Retinal pigment epithelial cell (primary cell): ENCODE results near the gene PLEKHO2.

Experiments
- DNase-seq: peaks from one replicate; pipeline ENCODE4 v3.0.0-alpha.2; 2010; ENCODE audit warnings: low read depth
- H3K4me3 ChIP-seq: 2 replicates; pipeline ENCODE4 v1.5.1; 2011; ENCODE audit warnings: mild to moderate bottlenecking, low read length, control low read depth, moderate library complexity
- TF ChIP-seq, protein P1 (sequence below): conservative IDR thresholded peaks from 2 replicates; pipeline ENCODE4 v1.5.1; 2011; ENCODE audit warnings: low read depth, low read length, control low read depth, inconsistent platforms

Gene PLEKHO2

DNA sequence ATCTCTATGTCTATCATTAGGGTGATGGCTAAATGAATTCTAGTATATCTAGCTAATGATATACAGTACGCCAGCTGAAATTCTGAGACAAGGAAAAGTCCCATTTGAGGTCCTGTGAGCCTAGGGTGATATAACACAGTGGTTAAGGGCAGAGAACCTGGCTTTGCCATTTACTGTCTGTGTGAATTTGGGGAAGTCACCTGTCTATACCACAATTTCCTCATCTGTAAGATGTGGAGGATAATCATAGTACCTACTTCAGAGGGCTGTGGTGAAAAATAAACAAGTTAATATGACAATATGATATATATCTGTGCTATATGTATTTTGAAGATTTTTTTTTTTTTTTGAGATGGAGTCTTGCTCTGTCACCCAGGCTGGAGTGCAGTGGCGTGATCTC, 60.2 kb downstream of the PLEKHO2 start:
- no peak for DNase-seq
- TF ChIP-seq, protein P1, sequence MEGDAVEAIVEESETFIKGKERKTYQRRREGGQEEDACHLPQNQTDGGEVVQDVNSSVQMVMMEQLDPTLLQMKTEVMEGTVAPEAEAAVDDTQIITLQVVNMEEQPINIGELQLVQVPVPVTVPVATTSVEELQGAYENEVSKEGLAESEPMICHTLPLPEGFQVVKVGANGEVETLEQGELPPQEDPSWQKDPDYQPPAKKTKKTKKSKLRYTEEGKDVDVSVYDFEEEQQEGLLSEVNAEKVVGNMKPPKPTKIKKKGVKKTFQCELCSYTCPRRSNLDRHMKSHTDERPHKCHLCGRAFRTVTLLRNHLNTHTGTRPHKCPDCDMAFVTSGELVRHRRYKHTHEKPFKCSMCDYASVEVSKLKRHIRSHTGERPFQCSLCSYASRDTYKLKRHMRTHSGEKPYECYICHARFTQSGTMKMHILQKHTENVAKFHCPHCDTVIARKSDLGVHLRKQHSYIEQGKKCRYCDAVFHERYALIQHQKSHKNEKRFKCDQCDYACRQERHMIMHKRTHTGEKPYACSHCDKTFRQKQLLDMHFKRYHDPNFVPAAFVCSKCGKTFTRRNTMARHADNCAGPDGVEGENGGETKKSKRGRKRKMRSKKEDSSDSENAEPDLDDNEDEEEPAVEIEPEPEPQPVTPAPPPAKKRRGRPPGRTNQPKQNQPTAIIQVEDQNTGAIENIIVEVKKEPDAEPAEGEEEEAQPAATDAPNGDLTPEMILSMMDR: no peak
- no peak overlapping the region for H3K4me3 ChIP-seq

GRCh38 chr15:64902863-64903262, 61.1 kb downstream of the PLEKHO2 start:
- no peak overlapping the region for H3K4me3 ChIP-seq
- no peak for DNase-seq
- TF ChIP-seq, protein P1: no peak

DNA sequence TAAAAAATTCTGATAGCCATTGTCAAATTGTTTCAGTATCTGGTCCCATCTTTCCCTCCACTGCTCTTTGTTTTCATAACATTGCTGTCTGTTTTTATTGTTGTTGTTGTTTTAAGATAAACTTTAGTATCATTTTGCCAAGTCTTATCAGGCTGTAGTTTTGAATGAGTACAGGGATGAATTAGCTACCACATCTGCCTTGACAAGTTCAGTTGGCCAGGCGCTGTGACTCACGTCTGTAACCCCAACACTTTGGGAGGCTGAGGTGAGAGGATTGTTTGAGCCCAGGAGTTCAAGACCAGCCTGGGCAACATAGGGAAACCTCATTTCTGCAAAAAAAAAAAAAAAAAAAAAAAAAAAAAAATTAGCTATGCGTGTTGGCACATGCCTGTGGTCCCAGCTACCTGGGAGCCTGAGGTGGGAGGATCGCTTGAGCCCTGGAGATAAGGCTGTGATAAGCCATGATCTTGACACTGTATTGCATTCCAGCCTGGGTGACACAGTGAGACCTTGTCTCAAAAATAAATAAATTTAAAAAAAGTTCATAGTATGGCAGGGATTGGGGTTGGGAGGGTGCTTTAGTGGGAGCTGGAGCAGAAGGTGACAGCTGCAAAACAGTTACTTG, 61.7 kb downstream of the PLEKHO2 start:
- H3K4me3 ChIP-seq: no peak overlapping the region
- TF ChIP-seq, protein P1: no peak
- DNase-seq: no peak

GRCh38 chr15:64904189-64904588, 62.5 kb downstream of the PLEKHO2 start:
- DNase-seq: no peak
- TF ChIP-seq, protein P1: no peak
- no peak overlapping the region for H3K4me3 ChIP-seq

DNA sequence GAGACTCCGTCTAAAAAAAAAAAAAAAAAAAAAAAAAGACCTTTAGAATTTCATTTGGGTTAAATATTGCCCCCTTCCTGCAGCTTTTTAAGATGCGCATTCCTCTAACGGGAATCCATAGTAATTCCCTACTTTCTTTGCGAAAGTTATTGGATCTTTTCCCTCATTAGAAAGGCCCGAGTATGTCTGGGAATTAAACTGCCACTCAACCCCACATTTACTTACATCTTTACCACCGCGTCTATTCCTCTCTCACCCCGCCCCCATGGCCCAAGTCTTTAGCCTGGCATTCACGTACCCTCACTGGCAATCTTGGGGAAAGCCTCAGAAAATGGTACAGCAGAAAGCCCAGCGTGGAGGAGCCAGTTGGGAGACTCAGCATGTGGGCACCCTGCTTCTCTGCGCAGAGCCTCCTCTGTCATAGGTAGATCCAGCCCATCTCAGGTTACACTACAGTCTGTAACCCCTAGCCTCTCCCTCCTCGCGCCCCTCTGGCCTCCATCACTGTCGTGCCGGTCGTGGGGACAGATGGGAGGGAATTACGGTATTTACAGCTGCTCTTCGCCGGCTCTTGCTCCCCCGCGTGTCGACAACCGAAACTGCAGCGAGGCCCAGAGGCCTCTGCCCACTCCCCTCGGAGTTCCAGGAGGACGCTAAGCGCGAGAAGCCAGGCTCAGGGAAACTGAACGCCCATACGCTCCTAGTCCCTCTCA, 63.6 kb downstream of the PLEKHO2 start:
- TF ChIP-seq, protein P1: peak; percentile 89

DNA sequence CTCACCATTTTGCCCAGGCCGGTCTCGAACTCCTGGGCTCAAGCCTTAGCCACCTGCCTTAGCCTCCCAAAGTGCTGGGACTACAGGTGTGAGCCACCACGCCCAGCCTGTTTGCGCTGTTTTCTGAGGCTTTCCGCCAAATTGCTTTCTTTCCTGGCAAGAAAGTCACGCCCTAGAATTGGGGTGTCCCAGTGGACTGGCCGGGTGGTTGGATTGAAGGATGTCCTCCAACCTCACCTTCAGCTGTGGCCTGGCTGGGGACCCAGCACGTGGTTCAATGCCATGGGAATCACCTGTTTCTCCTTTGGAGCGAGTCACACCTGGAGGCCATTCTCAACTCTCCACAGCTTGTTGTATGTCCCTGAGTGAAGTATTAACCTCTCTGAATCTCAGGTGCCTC, 64.2 kb downstream of the PLEKHO2 start:
- DNase-seq: no peak
- TF ChIP-seq, protein P1: no peak
- H3K4me3 ChIP-seq: no peak overlapping the region

More for the DNA sequence above, 63.6 kb downstream of the PLEKHO2 start:
- DNase-seq: no peak
- peak overlapping the region; percentile 50 for H3K4me3 ChIP-seq

DNA sequence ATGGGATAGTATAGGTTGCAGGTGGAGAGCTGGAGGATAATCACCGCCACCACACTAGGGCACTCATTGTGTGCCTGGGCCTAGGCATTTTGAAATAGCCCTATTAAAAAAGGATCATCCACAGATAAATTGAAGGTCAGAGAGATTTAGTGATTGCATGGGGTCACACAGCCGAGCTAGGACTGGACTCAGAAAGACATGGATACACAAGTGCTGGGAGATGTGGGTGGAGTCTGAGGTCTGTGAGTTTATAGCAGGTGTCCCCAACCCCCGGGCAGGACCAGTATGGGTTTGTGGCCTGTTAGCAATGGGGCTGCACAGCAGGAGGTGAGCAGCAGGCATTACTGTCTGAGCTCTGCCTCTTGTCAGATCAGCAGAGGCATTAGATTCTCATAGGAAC, 64.7 kb downstream of the PLEKHO2 start:
- TF ChIP-seq, protein P1: no peak

More for the DNA sequence above, 64.7 kb downstream of the PLEKHO2 start:
- no peak overlapping the region for H3K4me3 ChIP-seq
- no peak for DNase-seq
